CD4-positive, alpha-beta T cell (primary cell): ENCODE results near the gene WSB1. TPM values are rescaled to one million over a fixed set of nuclear protein-coding genes. Genes with fewer than 3 reads are reported as not detected.

Experiments used
- ATAC-seq: fragments of 200-7000 bp; cut with Tn5 transposase; one replicate; pipeline ENCODE4 v1.10.0; 2022; ENCODE audit warnings: mild to moderate bottlenecking; ENCODE audit not compliant: poor library complexity
- CTCF ChIA-PET: fragments of 350-600 bp; sonication (Branson Sonifier 250); formaldehyde crosslinking; loops from one replicate; lab custom pipeline; 2021; ENCODE audit warnings: antibody characterized with exemption, inconsistent platforms; lab: Charles Lee
- POLR2A ChIA-PET: fragments of 350-600 bp; sonication (Branson Sonifier 250); formaldehyde crosslinking; loops from one replicate; lab custom pipeline; 2021; ENCODE audit warnings: antibody characterized with exemption, inconsistent platforms; lab: Charles Lee
- DNase-seq, 14 experiments: peaks; one replicate each; pipeline ENCODE4 v3.0.0-alpha.2; 2013 to 2020; ENCODE audit warnings: mixed read lengths in 2 of 14
- H3K27ac ChIP-seq, 2 donors: one replicate each; pipeline versions ENCODE4 v1.5.1 to v1.7.0; 2013; ENCODE audit warnings: low read length in 2 of 2, low read depth in 1 of 2, mild to moderate bottlenecking in 1 of 2
- H3K27me3 ChIP-seq, 2 experiments: 1 replicate in 1 of 2; 2 replicates in 1 of 2; pipeline versions ENCODE4 v1.6.1 to v1.7.0; 2013; ENCODE audit warnings: low read length in 2 of 2, control low read depth in 1 of 2, mild to moderate bottlenecking in 1 of 2, moderate library complexity in 1 of 2; ENCODE audit not compliant: insufficient read depth in 2 of 2, control insufficient read depth in 1 of 2
- H3K36me3 ChIP-seq: one replicate; pipeline ENCODE4 v1.6.1; 2013; ENCODE audit warnings: low read length, control low read depth; ENCODE audit not compliant: insufficient read depth
- H3K4me1 ChIP-seq: one replicate; pipeline ENCODE4 v1.6.1; 2013; ENCODE audit warnings: low read length, control low read depth; ENCODE audit not compliant: insufficient read depth
- H3K4me3 ChIP-seq: one replicate; pipeline ENCODE4 v1.5.1; 2013; ENCODE audit warnings: mild to moderate bottlenecking, low read length, moderate library complexity
- H3K9me3 ChIP-seq, 2 experiments: 1 replicate in 1 of 2; 2 replicates in 1 of 2; pipeline versions ENCODE4 v1.6.1 to v1.7.0; 2013; ENCODE audit warnings: low read length in 2 of 2, mild to moderate bottlenecking in 2 of 2, control low read depth in 1 of 2, moderate library complexity in 1 of 2; ENCODE audit not compliant: control insufficient read depth in 1 of 2, insufficient read depth in 1 of 2
- H3K27ac Mint-ChIP-seq: one replicate; pipeline ENCODE4 v1.8.0; 2020; ENCODE audit warnings: mixed read lengths
- H3K27me3 Mint-ChIP-seq: one replicate; pipeline ENCODE4 v1.8.0; 2021; ENCODE audit warnings: mixed read lengths
- H3K36me3 Mint-ChIP-seq: one replicate; pipeline ENCODE4 v1.8.0; 2021; ENCODE audit warnings: low read depth, mixed read lengths
- H3K4me1 Mint-ChIP-seq: one replicate; pipeline ENCODE4 v1.8.0; 2021; ENCODE audit warnings: low read depth, mixed read lengths
- H3K4me3 Mint-ChIP-seq: one replicate; pipeline ENCODE4 v1.8.0; 2020; ENCODE audit warnings: mild to moderate bottlenecking, mixed read lengths
- H3K9me3 Mint-ChIP-seq: one replicate; pipeline ENCODE4 v1.8.0; 2020; ENCODE audit warnings: mixed read lengths
- intact Hi-C, 2 experiments: fragments of 100-400 bp; cut with DNase I in 1 of 2; cut with micrococcal nuclease in 1 of 2; formaldehyde crosslinking; loops; one replicate each; pipeline versions ENCODE4 v1.15.1 to v1.9.0; 2023 to 2025; cut with DNase I, micrococcal nuclease
- total RNA-seq, 174 experiments: library from RNA in 2 of 174; stranded (reverse) in 2 of 174; gene quantifications; one replicate each; pipeline ENCODE4 v1.2.3 and lab custom pipeline; 2021 to 2026
- TF ChIP-seq, protein P1 (sequence below): fragments of 200-600 bp; IDR thresholded peaks from one replicate; pipeline ENCODE4 v1.8.0; 2022; ENCODE audit warnings: antibody characterized with exemption, mild to moderate bottlenecking

WSB1 gene
- total RNA-seq, 2 experiments from 2014 or later, result 99.4 to 104 TPM

- ChIA-PET POLR2A (interaction anchor here (2.1 kb wide), 1 partner anchor 13 kb away, joined by 5 read pairs; no protein-coding TSS in a partner anchor), CTCF (no interaction called here)
- TF ChIP-seq, protein P1, sequence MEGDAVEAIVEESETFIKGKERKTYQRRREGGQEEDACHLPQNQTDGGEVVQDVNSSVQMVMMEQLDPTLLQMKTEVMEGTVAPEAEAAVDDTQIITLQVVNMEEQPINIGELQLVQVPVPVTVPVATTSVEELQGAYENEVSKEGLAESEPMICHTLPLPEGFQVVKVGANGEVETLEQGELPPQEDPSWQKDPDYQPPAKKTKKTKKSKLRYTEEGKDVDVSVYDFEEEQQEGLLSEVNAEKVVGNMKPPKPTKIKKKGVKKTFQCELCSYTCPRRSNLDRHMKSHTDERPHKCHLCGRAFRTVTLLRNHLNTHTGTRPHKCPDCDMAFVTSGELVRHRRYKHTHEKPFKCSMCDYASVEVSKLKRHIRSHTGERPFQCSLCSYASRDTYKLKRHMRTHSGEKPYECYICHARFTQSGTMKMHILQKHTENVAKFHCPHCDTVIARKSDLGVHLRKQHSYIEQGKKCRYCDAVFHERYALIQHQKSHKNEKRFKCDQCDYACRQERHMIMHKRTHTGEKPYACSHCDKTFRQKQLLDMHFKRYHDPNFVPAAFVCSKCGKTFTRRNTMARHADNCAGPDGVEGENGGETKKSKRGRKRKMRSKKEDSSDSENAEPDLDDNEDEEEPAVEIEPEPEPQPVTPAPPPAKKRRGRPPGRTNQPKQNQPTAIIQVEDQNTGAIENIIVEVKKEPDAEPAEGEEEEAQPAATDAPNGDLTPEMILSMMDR, result no peak
- intact Hi-C loops, result no loop called here
- ATAC-seq, result no peak
- no peaks in the 10 kb centered on the region for H3K36me3 Mint-ChIP-seq
- peaks cover 3% of the 10 kb centered on the region for H3K27me3 Mint-ChIP-seq
- H3K36me3 ChIP-seq, result no peaks in the 10 kb centered on the region
- no peak overlapping the region for H3K4me3 Mint-ChIP-seq
- no peak overlapping the region for H3K27ac Mint-ChIP-seq
- no peaks in the 10 kb centered on the region for H3K9me3 ChIP-seq
- no peak overlapping the region for H3K27ac ChIP-seq
- no peaks in the 10 kb centered on the region for H3K9me3 Mint-ChIP-seq
- H3K4me3 ChIP-seq, result no peak overlapping the region
- no peaks in the 10 kb centered on the region for H3K4me1 Mint-ChIP-seq
- no peaks in the 10 kb centered on the region for H3K27me3 ChIP-seq
- peak in 2 of 14 experiments; percentile 23 to 31 for DNase-seq
- peaks cover 2% of the 10 kb centered on the region for H3K4me1 ChIP-seq
These were observed 11.8 kb upstream of the WSB1 start for GRCh38 chr17:27282054-27282551.

GRCh38 chr17:27283060-27283459 is 10.9 kb upstream of the WSB1 start:
- intact Hi-C loops, result no loop called here
- CTCF ChIA-PET, result no interaction called here
- H3K27me3 ChIP-seq, result no peaks in the 10 kb centered on the region
- Mint-ChIP-seq H3K9me3 (no peaks in the 10 kb centered on the region), H3K27me3 (peaks cover 3% of the 10 kb centered on the region), H3K36me3 (no peaks in the 10 kb centered on the region), H3K4me1 (no peaks in the 10 kb centered on the region), H3K27ac (no peak overlapping the region), H3K4me3 (no peak overlapping the region)
- POLR2A ChIA-PET, result interaction anchor here (0.7 to 1.6 kb wide), 2 partner anchors 11 to 12 kb away, joined by 3 to 5 read pairs; partner anchors contain the start of gene WSB1
- TF ChIP-seq, protein P1, result no peak
- ATAC-seq, result no peak
- H3K27ac ChIP-seq, result no peak overlapping the region
- H3K4me3 ChIP-seq, result no peak overlapping the region
- DNase-seq, result no peak
- H3K9me3 ChIP-seq, result no peaks in the 10 kb centered on the region
- H3K36me3 ChIP-seq, result no peaks in the 10 kb centered on the region
- peaks cover 2% of the 10 kb centered on the region for H3K4me1 ChIP-seq

- no peaks in the 10 kb centered on the region for H3K27me3 ChIP-seq
- no peak overlapping the region for H3K27ac Mint-ChIP-seq
- TF ChIP-seq, protein P1, result no peak
- no peak overlapping the region for H3K4me3 ChIP-seq
- no peak overlapping the region for H3K4me3 Mint-ChIP-seq
- peaks cover 2% of the 10 kb centered on the region for H3K4me1 ChIP-seq
- ChIA-PET CTCF (no interaction called here), POLR2A (interaction anchor here (1.6 kb wide), 1 partner anchor 10 kb away, joined by 5 read pairs; the partner anchor contains the start of gene WSB1)
- H3K4me1 Mint-ChIP-seq, result no peaks in the 10 kb centered on the region
- no peaks in the 10 kb centered on the region for H3K36me3 Mint-ChIP-seq
- no peaks in the 10 kb centered on the region for H3K9me3 ChIP-seq
- H3K27ac ChIP-seq, result no peak overlapping the region
- H3K36me3 ChIP-seq, result no peaks in the 10 kb centered on the region
- intact Hi-C loops, result no loop called here
- H3K27me3 Mint-ChIP-seq, result peaks cover 3% of the 10 kb centered on the region
- no peaks in the 10 kb centered on the region for H3K9me3 Mint-ChIP-seq
- no peak for ATAC-seq
- no peak for DNase-seq
These were observed 10.2 kb upstream of the WSB1 start for GRCh38 chr17:27283751-27284150.
